C4-2B (cell line): ENCODE measurements around the gene TSPAN7.

Experiments
- H3K27ac ChIP-seq: fragments of 450-650 bp; 2 replicates; pipeline ENCODE4 v1.5.1; 2017
- CTCF ChIP-seq: fragments of 450-650 bp; conservative IDR thresholded peaks from 2 replicates; pipeline ENCODE4 v1.5.1; 2017; ENCODE audit warnings: mild to moderate bottlenecking
- ZFX ChIP-seq: fragments of 450-650 bp; IDR thresholded peaks from 2 replicates; pipeline ENCODE4 v1.6.1; 2017

Gene TSPAN7

GRCh38 chrX:38561126-38561868 is at the start of gene TSPAN7:
Gene TSPAN7 (plus strand): TSS chrX:38561542. CDS start chrX:38561547, 5 bp downstream.
- TF ChIP-seq CTCF (no peak), ZFX (no peak)
- H3K27ac ChIP-seq = peak within 1 kb of the TSS; percentile 42; the same call in 1 of the 2 replicates

GRCh38 chrX:38513112-38513742 is 48.1 kb upstream of the TSPAN7 start:
- no peak overlapping the region for H3K27ac ChIP-seq
- no peak for TF ChIP-seq CTCF

- TF ChIP-seq ZFX = no peak
- no peak for TF ChIP-seq CTCF
- no peak overlapping the region for H3K27ac ChIP-seq
Measured at GRCh38 chrX:38514016-38514854, 47.1 kb upstream of the TSPAN7 start.

- TF ChIP-seq ZFX (no peak), CTCF (no peak)
- no peak overlapping the region for H3K27ac ChIP-seq
Measured at GRCh38 chrX:38515291-38515690, 46.1 kb upstream of the TSPAN7 start.

- no peak for TF ChIP-seq CTCF
- no peak for TF ChIP-seq ZFX
- H3K27ac ChIP-seq = no peak overlapping the region
Measured at GRCh38 chrX:38516196-38516774, 45.1 kb upstream of the TSPAN7 start.

GRCh38 chrX:38519651-38520050 is 41.7 kb upstream of the TSPAN7 start:
- no peak for TF ChIP-seq CTCF
- H3K27ac ChIP-seq = no peak overlapping the region
